Inferior parietal cortex (tissue), 1 donor: Measurements from ENCODE around the gene OR52E1.

Experiments
- DNase-seq: peaks from one replicate; pipeline ENCODE4 v3.0.0-alpha.2; 2016; ENCODE audit errors: extremely low spot score

The OR52E1 gene

GRCh38 chr11:5117588-5117987 lies 48.2 kb downstream of the OR52E1 start:
- no peak for DNase-seq

- DNase-seq: no peak
Measured at GRCh38 chr11:5118893-5119292, 49.5 kb downstream of the OR52E1 start.
